NCI-H2227 treated with DMSO at 0.1 percent for 48 hours (cell line): Measurements from ENCODE around the gene NEDD4.
A peak's percentile ranks its signal among the peaks of the same experiment; 100 is the strongest.
"Not testable (repeated sequence)": the region's sequence is repeated elsewhere in the genome, so short reads cannot be mapped to it uniquely, and the experiment has no call there.

Experiments used
- DNase-seq: peaks from one replicate; lab custom pipeline; 2025; lab: John Stamatoyannopoulos, UW

NEDD4 gene

DNA sequence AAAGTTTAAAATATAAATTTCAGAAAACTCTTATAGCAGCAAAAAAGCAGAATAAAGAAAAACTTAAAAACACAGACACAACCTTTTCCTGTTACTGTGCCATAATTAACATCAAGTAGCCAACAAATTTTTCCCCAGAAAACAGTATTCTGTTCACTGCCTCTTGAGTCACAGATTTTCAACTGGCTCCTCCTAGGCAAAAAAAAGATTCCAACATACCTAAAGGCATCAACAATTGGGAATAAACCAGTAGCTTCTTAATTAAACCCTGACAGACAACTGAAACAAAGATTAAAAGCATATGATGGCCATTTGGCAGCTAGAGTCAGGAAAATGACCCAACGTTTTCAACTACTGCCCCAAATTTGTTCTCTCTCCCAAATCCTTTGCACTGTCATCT is 10.9 kb upstream of the NEDD4 start:
- not testable (repeated sequence) for DNase-seq

- not testable (repeated sequence) for DNase-seq
Observed at GRCh38 chr15:56003777-56004176, 10.4 kb upstream of the NEDD4 start.

- not testable (repeated sequence) for DNase-seq
Observed at GRCh38 chr15:56003277-56003676, 9.9 kb upstream of the NEDD4 start.

GRCh38 chr15:56001471-56002078 is 8.2 kb upstream of the NEDD4 start:
- no peak for DNase-seq

GRCh38 chr15:55999658-56000057 is 6.2 kb upstream of the NEDD4 start:
- no peak for DNase-seq

GRCh38 chr15:55998478-55998877 is 5.1 kb upstream of the NEDD4 start:
- no peak for DNase-seq

- DNase-seq, result peak; percentile 27
Observed at GRCh38 chr15:55993804-55994560, 570 bp upstream of the NEDD4 start.

DNA sequence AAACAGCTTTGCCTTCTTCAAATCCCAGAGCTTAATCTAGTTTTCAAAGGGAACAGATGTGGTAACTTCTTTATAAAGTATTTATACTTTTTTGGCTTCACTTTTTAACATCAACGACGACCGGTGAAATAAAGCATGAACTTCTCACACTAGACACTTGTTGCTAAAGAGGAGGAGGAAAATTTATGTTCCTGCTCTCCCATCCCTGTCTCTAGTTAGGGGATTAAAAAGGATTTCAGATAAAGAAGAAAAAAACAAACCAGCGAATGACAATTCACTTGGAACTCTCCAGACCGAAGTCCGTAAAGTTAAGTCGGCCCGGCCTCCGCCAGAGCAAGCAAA is 672 bp downstream of the NEDD4 start:
- no peak for DNase-seq

GRCh38 chr15:55991802-55992768 is 1.3 kb downstream of the NEDD4 start:
- no peak for DNase-seq

DNA sequence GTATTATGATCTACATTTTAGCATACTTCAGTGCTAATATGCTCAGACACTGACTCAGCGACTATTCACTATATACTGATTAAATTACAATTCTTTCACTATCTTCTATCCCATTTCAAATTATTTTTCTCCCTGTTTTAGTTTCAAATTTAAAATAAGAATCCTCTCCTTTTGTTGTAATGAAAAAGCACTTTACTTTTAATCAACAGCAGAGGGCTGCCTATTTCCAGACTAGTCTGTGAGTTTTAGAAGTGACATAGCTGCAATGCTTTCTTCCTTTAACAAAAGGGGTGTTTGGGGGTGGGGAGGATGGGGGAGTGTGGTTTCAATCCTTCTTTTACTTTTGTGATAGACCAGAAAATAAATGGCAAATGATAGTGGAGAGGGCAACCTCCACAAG is 2.4 kb downstream of the NEDD4 start:
- DNase-seq, result no peak

DNA sequence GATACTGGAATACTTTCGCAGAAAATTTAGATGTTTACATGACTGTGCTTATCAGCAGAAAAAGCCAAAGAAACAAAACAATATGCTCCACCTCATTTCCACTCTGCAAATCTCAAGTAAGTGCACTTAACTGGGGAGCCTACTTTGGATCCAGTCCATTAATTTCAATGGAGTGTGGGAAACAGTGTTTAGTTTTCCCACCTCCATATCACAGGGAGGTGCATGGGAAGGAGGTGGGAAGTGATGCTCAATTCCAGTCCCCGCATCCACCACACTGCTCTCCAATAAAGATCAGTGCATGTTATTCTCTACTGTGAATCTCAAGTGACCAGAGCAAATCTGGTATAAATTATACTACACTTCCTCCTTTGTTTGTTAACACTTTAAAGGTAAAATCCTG is 2.9 kb downstream of the NEDD4 start:
- DNase-seq, result no peak

GRCh38 chr15:55989383-55989782 is 4.0 kb downstream of the NEDD4 start:
- DNase-seq, result peak; percentile 18

- no peak for DNase-seq
Observed at GRCh38 chr15:55981582-55982249, 11.7 kb downstream of the NEDD4 start.

GRCh38 chr15:55980511-55980910 is 12.9 kb downstream of the NEDD4 start:
- no peak for DNase-seq

DNA sequence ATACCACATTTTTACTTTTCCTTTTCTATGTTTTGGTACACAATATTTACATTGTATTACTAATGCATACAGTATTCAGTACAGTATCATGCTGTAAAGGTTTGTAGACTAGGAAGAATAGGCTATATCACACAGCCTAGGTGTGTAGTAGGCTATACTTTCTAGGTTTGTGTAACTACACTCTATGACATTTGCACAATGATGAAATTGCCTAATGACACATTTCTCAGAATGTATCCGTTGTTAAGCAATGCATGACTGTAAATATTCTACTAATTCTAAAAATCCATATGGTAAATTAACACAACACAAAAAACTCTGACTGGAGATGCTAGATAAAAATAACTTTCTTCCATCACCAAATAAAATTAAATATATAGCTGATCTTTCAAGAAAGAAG is 16.2 kb downstream of the NEDD4 start:
- DNase-seq, result no peak

DNA sequence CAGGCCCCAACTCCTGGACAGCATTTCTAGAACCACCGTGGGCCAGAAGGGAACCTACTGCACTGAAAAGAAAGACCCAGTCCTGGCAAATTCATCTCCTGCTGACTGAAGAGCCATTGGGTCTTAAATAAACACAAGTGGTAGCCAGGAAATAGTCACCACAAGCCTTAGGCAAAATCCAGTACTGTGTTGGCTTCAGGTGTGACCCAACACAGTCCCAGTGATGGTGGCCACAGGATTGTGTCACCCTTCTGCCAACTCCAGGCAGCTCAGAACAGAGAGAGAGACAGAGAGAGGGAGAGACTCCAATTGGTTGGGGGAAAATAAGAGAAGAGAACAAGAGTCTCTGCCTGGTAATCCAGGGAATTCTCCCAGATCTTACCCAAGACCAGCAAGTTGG is 23.1 kb downstream of the NEDD4 start:
- DNase-seq, result no peak

GRCh38 chr15:55969582-55969981 is 23.8 kb downstream of the NEDD4 start:
- no peak for DNase-seq

- no peak for DNase-seq
Observed at GRCh38 chr15:55968923-55969322, 24.5 kb downstream of the NEDD4 start.

DNA sequence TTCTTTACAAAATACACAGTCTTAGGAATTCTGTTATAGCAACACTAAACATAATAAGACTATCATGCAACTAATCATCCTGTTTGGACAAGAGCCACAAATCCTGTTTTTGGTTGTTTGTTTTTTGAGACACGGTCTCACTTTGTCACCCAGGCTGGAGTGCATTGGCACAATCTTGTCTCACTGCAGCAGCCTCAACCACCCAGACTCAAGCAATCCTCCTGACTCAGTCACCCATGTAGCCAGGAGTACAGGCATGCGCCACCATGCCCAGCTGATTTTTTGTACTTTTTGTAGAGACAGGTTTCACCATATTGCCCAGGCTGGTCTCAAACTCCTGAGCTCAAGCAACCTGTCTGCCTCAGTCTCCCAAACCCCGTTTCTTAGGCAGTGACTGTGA is 28.3 kb downstream of the NEDD4 start:
- DNase-seq, result no peak

DNA sequence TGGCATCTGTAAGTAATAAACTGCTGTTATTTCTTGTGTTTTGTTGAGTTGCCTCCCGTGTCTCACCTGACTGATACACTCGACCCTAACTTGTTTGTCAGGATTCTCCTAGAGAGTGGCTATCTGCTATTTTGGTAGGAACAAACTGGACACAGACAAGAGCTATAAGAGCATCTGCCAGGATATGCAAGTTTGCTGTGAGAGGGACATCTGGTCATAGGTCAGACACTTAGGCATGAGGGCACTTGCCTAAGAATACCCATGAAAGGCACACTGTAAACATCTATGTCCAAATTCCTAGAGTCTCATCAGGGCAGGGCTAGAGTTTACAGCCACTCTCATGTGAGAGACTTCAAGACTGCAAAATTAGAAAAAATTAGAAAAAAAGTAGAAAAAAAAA is 32.5 kb downstream of the NEDD4 start:
- no peak for DNase-seq

DNA sequence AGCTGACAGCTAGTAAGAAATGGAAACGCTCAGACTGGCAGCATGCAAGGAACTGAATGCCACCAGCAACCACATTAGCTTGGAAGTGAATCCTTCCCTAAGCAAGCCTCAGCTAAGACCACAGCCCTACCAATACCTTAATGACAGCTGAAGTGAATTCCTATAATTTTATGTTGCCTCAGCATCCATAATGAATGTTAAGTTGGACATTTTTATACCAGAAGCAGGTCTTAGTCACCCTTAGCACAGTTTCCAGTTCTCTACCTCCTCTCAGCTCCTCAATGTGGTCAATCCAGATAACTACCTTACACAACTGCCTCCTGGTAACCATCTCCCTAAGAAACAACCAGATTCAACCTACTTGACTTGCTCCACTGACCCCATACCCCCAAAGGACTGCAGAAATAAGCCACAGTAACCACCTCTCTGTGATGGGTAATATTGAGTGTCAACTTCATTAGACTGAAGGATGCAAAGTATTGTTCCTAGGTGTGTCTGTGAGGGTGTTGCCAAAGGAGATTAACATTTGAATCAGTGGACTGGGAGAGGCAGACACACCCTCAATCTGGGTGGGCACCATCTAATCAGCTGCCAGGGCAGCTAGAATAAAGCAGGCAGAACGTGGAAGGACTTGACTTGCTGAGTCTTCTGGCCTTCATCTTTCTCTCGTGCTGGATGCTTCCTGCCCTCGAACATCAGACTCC is 33.5 kb downstream of the NEDD4 start:
- DNase-seq, result no peak

- DNase-seq, result no peak
Observed at GRCh38 chr15:55958349-55958748, 35.1 kb downstream of the NEDD4 start.
